CD4-positive, alpha-beta T cell (primary cell): ENCODE data around the gene TPRN. TPM values are rescaled to one million over a fixed set of nuclear protein-coding genes. Genes with fewer than 3 reads are reported as not detected.

Experiments used
- ATAC-seq: fragments of 200-7000 bp; cut with Tn5 transposase; one replicate; pipeline ENCODE4 v1.10.0; 2022; ENCODE audit warnings: mild to moderate bottlenecking; ENCODE audit not compliant: poor library complexity
- CTCF ChIA-PET: fragments of 350-600 bp; sonication (Branson Sonifier 250); formaldehyde crosslinking; loops from one replicate; lab custom pipeline; 2021; ENCODE audit warnings: antibody characterized with exemption, inconsistent platforms; lab: Charles Lee
- POLR2A ChIA-PET: fragments of 350-600 bp; sonication (Branson Sonifier 250); formaldehyde crosslinking; loops from one replicate; lab custom pipeline; 2021; ENCODE audit warnings: antibody characterized with exemption, inconsistent platforms; lab: Charles Lee
- DNase-seq, 14 experiments: peaks; one replicate each; pipeline ENCODE4 v3.0.0-alpha.2; 2013 to 2020; ENCODE audit warnings: mixed read lengths in 2 of 14
- H3K27ac ChIP-seq, 2 donors: one replicate each; pipeline versions ENCODE4 v1.5.1 to v1.7.0; 2013; ENCODE audit warnings: low read length in 2 of 2, low read depth in 1 of 2, mild to moderate bottlenecking in 1 of 2
- H3K27me3 ChIP-seq, 2 experiments: 1 replicate in 1 of 2; 2 replicates in 1 of 2; pipeline versions ENCODE4 v1.6.1 to v1.7.0; 2013; ENCODE audit warnings: low read length in 2 of 2, control low read depth in 1 of 2, mild to moderate bottlenecking in 1 of 2, moderate library complexity in 1 of 2; ENCODE audit not compliant: insufficient read depth in 2 of 2, control insufficient read depth in 1 of 2
- H3K36me3 ChIP-seq: one replicate; pipeline ENCODE4 v1.6.1; 2013; ENCODE audit warnings: low read length, control low read depth; ENCODE audit not compliant: insufficient read depth
- H3K4me1 ChIP-seq: one replicate; pipeline ENCODE4 v1.6.1; 2013; ENCODE audit warnings: low read length, control low read depth; ENCODE audit not compliant: insufficient read depth
- H3K4me3 ChIP-seq: one replicate; pipeline ENCODE4 v1.5.1; 2013; ENCODE audit warnings: mild to moderate bottlenecking, low read length, moderate library complexity
- H3K9me3 ChIP-seq, 2 experiments: 1 replicate in 1 of 2; 2 replicates in 1 of 2; pipeline versions ENCODE4 v1.6.1 to v1.7.0; 2013; ENCODE audit warnings: low read length in 2 of 2, mild to moderate bottlenecking in 2 of 2, control low read depth in 1 of 2, moderate library complexity in 1 of 2; ENCODE audit not compliant: control insufficient read depth in 1 of 2, insufficient read depth in 1 of 2
- H3K27ac Mint-ChIP-seq: one replicate; pipeline ENCODE4 v1.8.0; 2020; ENCODE audit warnings: mixed read lengths
- H3K27me3 Mint-ChIP-seq: one replicate; pipeline ENCODE4 v1.8.0; 2021; ENCODE audit warnings: mixed read lengths
- H3K36me3 Mint-ChIP-seq: one replicate; pipeline ENCODE4 v1.8.0; 2021; ENCODE audit warnings: low read depth, mixed read lengths
- H3K4me1 Mint-ChIP-seq: one replicate; pipeline ENCODE4 v1.8.0; 2021; ENCODE audit warnings: low read depth, mixed read lengths
- H3K4me3 Mint-ChIP-seq: one replicate; pipeline ENCODE4 v1.8.0; 2020; ENCODE audit warnings: mild to moderate bottlenecking, mixed read lengths
- H3K9me3 Mint-ChIP-seq: one replicate; pipeline ENCODE4 v1.8.0; 2020; ENCODE audit warnings: mixed read lengths
- CTCF ChIP-seq: fragments of 200-600 bp; IDR thresholded peaks from one replicate; pipeline ENCODE4 v1.8.0; 2022; ENCODE audit warnings: antibody characterized with exemption, mild to moderate bottlenecking
- intact Hi-C, 2 experiments: fragments of 100-400 bp; cut with DNase I in 1 of 2; cut with micrococcal nuclease in 1 of 2; formaldehyde crosslinking; loops; one replicate each; pipeline versions ENCODE4 v1.15.1 to v1.9.0; 2023 to 2025; cut with DNase I, micrococcal nuclease
- total RNA-seq, 174 experiments: library from RNA in 2 of 174; stranded (reverse) in 2 of 174; gene quantifications; one replicate each; pipeline ENCODE4 v1.2.3 and lab custom pipeline; 2021 to 2026

TPRN gene
- total RNA-seq, 2 experiments from 2014 or later, result 6.1 to 8.6 TPM

- no peaks in the 10 kb centered on the region for H3K36me3 Mint-ChIP-seq
- H3K27me3 Mint-ChIP-seq, result peaks cover 50% of the 10 kb centered on the region
- H3K4me3 ChIP-seq, result no peak overlapping the region
- H3K9me3 Mint-ChIP-seq, result no peaks in the 10 kb centered on the region
- H3K36me3 ChIP-seq, result no peaks in the 10 kb centered on the region
- TF ChIP-seq CTCF, result no peak
- H3K27ac Mint-ChIP-seq, result no peak overlapping the region
- H3K4me3 Mint-ChIP-seq, result no peak overlapping the region
- H3K4me1 ChIP-seq, result peaks cover 12% of the 10 kb centered on the region
- no peak for ATAC-seq
- H3K4me1 Mint-ChIP-seq, result no peaks in the 10 kb centered on the region
- H3K27me3 ChIP-seq, result peaks cover 66 to 85% of the 10 kb centered on the region in 2 experiments
- intact Hi-C loops, result no loop called here
- no peak for DNase-seq
- CTCF ChIA-PET, result no interaction called here
- POLR2A ChIA-PET, result no interaction called here
- peaks cover 0 to 43% of the 10 kb centered on the region in 2 experiments for H3K9me3 ChIP-seq
- no peak overlapping the region for H3K27ac ChIP-seq
These were observed 33.2 kb downstream of the TPRN start for GRCh38 chr9:137167277-137167746.

- CTCF ChIA-PET, result no interaction called here
- POLR2A ChIA-PET, result no interaction called here
These were observed 33.9 kb downstream of the TPRN start for GRCh38 chr9:137166380-137167229.

GRCh38 chr9:137165250-137165836, 35.2 kb downstream of the TPRN start:
- Mint-ChIP-seq H3K4me3 (no peak overlapping the region), H3K9me3 (no peaks in the 10 kb centered on the region), H3K36me3 (no peaks in the 10 kb centered on the region), H3K4me1 (no peaks in the 10 kb centered on the region), H3K27me3 (peaks cover 50% of the 10 kb centered on the region), H3K27ac (no peak overlapping the region)
- ChIA-PET POLR2A (no interaction called here), CTCF (no interaction called here)
- H3K4me1 ChIP-seq, result peaks cover 13% of the 10 kb centered on the region
- H3K4me3 ChIP-seq, result no peak overlapping the region
- ATAC-seq (no peak), DNase-seq (no peak)
- peaks cover 46 to 73% of the 10 kb centered on the region in 2 experiments for H3K27me3 ChIP-seq
- no peak overlapping the region for H3K27ac ChIP-seq
- peaks cover 0 to 31% of the 10 kb centered on the region in 2 experiments for H3K9me3 ChIP-seq
- TF ChIP-seq CTCF, result no peak
- intact Hi-C loops, result no loop called here
- H3K36me3 ChIP-seq, result no peaks in the 10 kb centered on the region

More at GRCh38 chr9:137166380-137167229, 33.9 kb downstream of the TPRN start:
- no peaks in the 10 kb centered on the region for H3K36me3 ChIP-seq
- DNase-seq (no peak), ATAC-seq (no peak)
- H3K4me3 ChIP-seq, result no peak overlapping the region
- peaks cover 59 to 82% of the 10 kb centered on the region in 2 experiments for H3K27me3 ChIP-seq
- intact Hi-C loops, result no loop called here
- H3K36me3 Mint-ChIP-seq, result no peaks in the 10 kb centered on the region
- peaks cover 0 to 36% of the 10 kb centered on the region in 2 experiments for H3K9me3 ChIP-seq
- H3K9me3 Mint-ChIP-seq, result no peaks in the 10 kb centered on the region
- peaks cover 53% of the 10 kb centered on the region for H3K27me3 Mint-ChIP-seq
- H3K4me1 Mint-ChIP-seq, result no peaks in the 10 kb centered on the region
- H3K27ac Mint-ChIP-seq, result no peak overlapping the region
- no peak overlapping the region for H3K27ac ChIP-seq
- TF ChIP-seq CTCF, result no peak
- H3K4me3 Mint-ChIP-seq, result peak overlapping the region; percentile 15
- H3K4me1 ChIP-seq, result peaks cover 13% of the 10 kb centered on the region
